Right lobe of liver (tissue), 6 donors: ENCODE measurements around the gene NEK1. TPM values are rescaled to one million over a fixed set of nuclear protein-coding genes. Genes with fewer than 3 reads are reported as not detected.
A peak's percentile ranks its signal among the peaks of the same experiment; 100 is the strongest.

ENCODE experiments used
- ATAC-seq, 4 donors: fragments of 200-7000 bp; cut with Tn5 transposase; one replicate each; pipeline ENCODE4 v1.9.1; 2020; ENCODE audit warnings: mild to moderate bottlenecking in 4 of 4, moderate library complexity in 4 of 4
- DNase-seq, 3 donors: peaks; one replicate each; pipeline ENCODE4 v3.0.0-alpha.2; 2020
- H3K27ac ChIP-seq, 3 donors: fragments of 200-600 bp; one replicate each; pipeline ENCODE4 v1.8.0; 2022
- H3K27me3 ChIP-seq, 2 donors: fragments of 200-600 bp; one replicate each; pipeline ENCODE4 v1.8.0; 2022
- H3K36me3 ChIP-seq, 4 donors: fragments of 200-600 bp; sonication (generic) in 1 of 4; one replicate each; pipeline versions ENCODE4 v1.5.1 to v1.8.0; 2017 to 2022; ENCODE audit warnings: control low read depth in 1 of 4
- H3K4me1 ChIP-seq, 4 donors: fragments of 200-600 bp; sonication (generic) in 1 of 4; one replicate each; pipeline versions ENCODE4 v1.5.1 to v1.8.0; 2017 to 2022; ENCODE audit warnings: control low read depth in 1 of 4
- H3K4me3 ChIP-seq, 3 donors: fragments of 200-600 bp; one replicate each; pipeline ENCODE4 v1.8.0; 2022
- H3K9me3 ChIP-seq, 4 donors: fragments of 200-600 bp; sonication (generic) in 1 of 4; one replicate each; pipeline versions ENCODE4 v1.5.1 to v1.8.0; 2017 to 2022; ENCODE audit warnings: control low read depth in 1 of 4
- CTCF ChIP-seq, 4 donors: fragments of 200-600 bp in 3 of 4; fragments of 450-650 bp in 1 of 4; IDR thresholded peaks; one replicate each; pipeline versions ENCODE4 v1.5.1 to v1.8.0; 2016 to 2022; ENCODE audit warnings: antibody characterized with exemption in 4 of 4, mild to moderate bottlenecking in 2 of 4
- POLR2A ChIP-seq: fragments of 450-650 bp; IDR thresholded peaks from one replicate; pipeline ENCODE4 v1.6.1; 2017; ENCODE audit warnings: antibody characterized with exemption, mild to moderate bottlenecking
- WGBS: methylation state at CpG from one replicate; pipeline ENCODE4 v1.1.6; 2018; ENCODE audit warnings: low coverage, low lambda C conversion rate; ENCODE audit not compliant: insufficient coverage; ENCODE audit errors: missing lambda C conversion rate; 5-methylcytosine and 5-hydroxymethylcytosine counted together
- intact Hi-C, 2 donors: fragments of 100-400 bp; cut with DNase I; formaldehyde crosslinking; loops; one replicate each; pipeline versions ENCODE4 v1.11.2 to v1.14.1; 2022
- total RNA-seq, 6 experiments: library from RNA; depleted of rRNA in 2 of 6; stranded (reverse); fragments of >200 nt in 2 of 6; fragmentation: NEBNext Ultra II Directional in 3 of 6; extraction: Animal tissue kit (Norgen Biotek cat#: 25700) in 3 of 6; gene quantifications; one replicate each; pipeline versions ENCODE4 v1.1.0 to v1.2.4, GENCODE V29; 2016 to 2023
- donor health status: DM: no; HTN: yes; CAD: no.
- donor health status: DM: no; HTN: no; CAD: no.
- donor health status: DM: no; HTN: no; CAD: no.
- donor health status: DM: no; HTN: yes; CAD: no.
- donor health status: DM: no; HTN: yes; CAD: no.

Gene NEK1
- total RNA-seq, 6 experiments from 2014 or later = 4.1 to 5.2 (median 4.5) TPM

DNA sequence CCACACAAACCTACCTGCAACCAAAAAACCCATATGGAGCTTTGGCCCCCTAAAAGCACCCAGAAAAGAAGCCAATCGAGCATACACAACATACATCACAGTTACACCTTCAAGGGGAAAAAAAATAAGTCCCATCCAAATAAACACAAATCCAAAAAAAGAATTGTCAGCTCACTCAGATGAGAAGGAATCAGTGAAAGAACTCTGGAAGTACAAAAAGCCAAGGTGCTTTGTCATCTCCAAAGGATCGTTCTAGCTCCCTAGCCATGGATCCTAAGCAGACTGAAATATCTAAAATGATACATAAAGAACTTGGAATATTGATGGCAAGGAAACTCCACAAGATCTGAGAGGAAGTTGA lies 119.2 kb downstream of the NEK1 start:
- H3K36me3 ChIP-seq = no peaks in the 10 kb centered on the region
- WGBS = 25% methylated on average over 2 of the region's 2 CpGs
- TF ChIP-seq POLR2A (no peak), CTCF (IDR thresholded peaks at IDR 0.05) (no peak)
- intact Hi-C loops = loop anchor here in 1 of 2 donors (10.0 kb wide), 1 partner anchor 568 kb away; no protein-coding TSS in a partner anchor
- H3K27me3 ChIP-seq = no peaks in the 10 kb centered on the region
- H3K4me3 ChIP-seq = no peak overlapping the region
- no peak for DNase-seq
- ATAC-seq = no peak
- H3K27ac ChIP-seq = no peak overlapping the region
- no peaks in the 10 kb centered on the region for H3K4me1 ChIP-seq
- no peaks in the 10 kb centered on the region for H3K9me3 ChIP-seq

DNA sequence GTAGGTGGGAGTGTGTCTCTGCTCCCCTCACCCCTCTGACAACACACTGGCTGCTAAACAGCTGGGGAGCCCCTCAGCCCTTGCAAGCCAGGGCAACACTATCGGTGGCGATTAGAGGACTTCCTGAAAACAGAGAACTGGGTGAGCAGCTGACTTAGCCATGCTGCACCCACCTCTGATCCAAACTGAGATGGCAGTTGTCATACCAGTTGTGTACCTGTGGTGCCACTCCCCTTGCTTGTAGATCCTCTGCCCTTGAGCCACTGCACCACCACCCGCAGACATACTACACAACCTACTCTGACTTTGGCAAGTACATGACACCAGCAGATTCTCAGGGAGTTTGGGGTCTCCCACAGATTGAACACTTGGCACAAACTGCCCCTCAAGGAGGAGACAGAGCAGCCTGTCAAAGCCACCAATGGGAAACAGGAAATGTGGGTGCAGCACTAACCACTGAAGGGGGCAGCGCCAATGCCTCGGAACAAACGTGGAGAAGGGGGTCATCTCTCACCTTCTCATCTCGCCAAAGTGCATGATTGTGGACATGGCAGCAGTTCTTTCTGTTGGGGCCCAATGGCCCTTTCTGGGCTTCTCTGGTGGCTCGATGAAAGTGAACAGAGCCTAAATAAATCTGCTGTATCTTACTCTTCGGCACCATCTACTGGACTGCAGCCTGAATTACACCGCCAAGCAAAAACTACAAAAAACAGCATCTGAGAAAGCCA lies 119.8 kb downstream of the NEK1 start:
- TF ChIP-seq CTCF (IDR thresholded peaks at IDR 0.05) (peak; percentile 56 to 82 (median 68)), POLR2A (no peak)
- Histone ChIP-seq H3K27ac (no peak overlapping the region), H3K9me3 (no peaks in the 10 kb centered on the region), H3K36me3 (no peaks in the 10 kb centered on the region), H3K4me3 (no peak overlapping the region), H3K4me1 (no peaks in the 10 kb centered on the region), H3K27me3 (no peaks in the 10 kb centered on the region)
- intact Hi-C loops = loop anchor here in 1 of 2 donors (10.0 kb wide), 1 partner anchor 568 kb away; no protein-coding TSS in a partner anchor
- WGBS = 43% methylated on average over 7 of the region's 10 CpGs
- DNase-seq (no peak), ATAC-seq (peak; percentile 84 to 91 (median 88))

DNA sequence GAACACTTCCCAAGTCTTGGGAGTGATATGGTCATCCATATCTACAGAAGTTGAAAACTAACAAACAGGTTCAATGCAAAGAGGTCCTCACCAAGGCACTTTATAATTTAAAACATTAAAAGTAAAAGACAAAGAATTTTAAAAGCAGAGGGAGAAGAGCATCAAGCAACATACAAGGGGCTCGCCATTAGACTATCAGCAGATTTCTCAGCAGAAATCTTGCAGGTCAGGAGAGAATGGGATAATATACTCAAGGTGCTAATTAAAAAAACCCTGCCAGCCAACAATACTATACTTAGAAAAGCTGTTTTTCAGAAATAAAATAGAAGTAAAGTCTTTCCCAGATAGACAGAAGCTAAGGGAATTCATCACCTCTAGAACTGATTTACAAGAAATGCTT lies 121.2 kb downstream of the NEK1 start:
- Histone ChIP-seq H3K4me1 (no peaks in the 10 kb centered on the region), H3K27me3 (no peaks in the 10 kb centered on the region), H3K9me3 (no peaks in the 10 kb centered on the region), H3K4me3 (no peak overlapping the region), H3K36me3 (no peaks in the 10 kb centered on the region), H3K27ac (no peak overlapping the region)
- TF ChIP-seq POLR2A = no peak
- no peak for TF ChIP-seq CTCF (IDR thresholded peaks at IDR 0.05)
- WGBS = 86% methylated on average over 1 of the region's 1 CpG
- no peak for ATAC-seq
- DNase-seq = no peak
- intact Hi-C loops = loop anchor here in 1 of 2 donors (10.0 kb wide), 1 partner anchor 566 kb away; no protein-coding TSS in a partner anchor

- no peaks in the 10 kb centered on the region for H3K36me3 ChIP-seq
- intact Hi-C loops = loop anchor here in 1 of 2 donors (10.0 kb wide), 1 partner anchor 495 kb away; no protein-coding TSS in a partner anchor
- no peak for DNase-seq
- TF ChIP-seq CTCF (IDR thresholded peaks at IDR 0.05) = no peak
- no peak for ATAC-seq
- H3K4me1 ChIP-seq = peaks cover 0 to 4% (median 0%) of the 10 kb centered on the region in 4 donors
- H3K9me3 ChIP-seq = no peaks in the 10 kb centered on the region
- no peak overlapping the region for H3K27ac ChIP-seq
- no peaks in the 10 kb centered on the region for H3K27me3 ChIP-seq
- H3K4me3 ChIP-seq = no peak overlapping the region
These were observed 123.1 kb downstream of the NEK1 start for GRCh38 chr4:169489306-169489705.
